ENCODE data around the gene PTP4A2. TPM values are rescaled to one million over a fixed set of nuclear protein-coding genes. Genes with fewer than 3 reads are reported as not detected.

The PTP4A2 gene
- 100 to 1,000 TPM; 401 to 507 TPM for total RNA-seq

DNA sequence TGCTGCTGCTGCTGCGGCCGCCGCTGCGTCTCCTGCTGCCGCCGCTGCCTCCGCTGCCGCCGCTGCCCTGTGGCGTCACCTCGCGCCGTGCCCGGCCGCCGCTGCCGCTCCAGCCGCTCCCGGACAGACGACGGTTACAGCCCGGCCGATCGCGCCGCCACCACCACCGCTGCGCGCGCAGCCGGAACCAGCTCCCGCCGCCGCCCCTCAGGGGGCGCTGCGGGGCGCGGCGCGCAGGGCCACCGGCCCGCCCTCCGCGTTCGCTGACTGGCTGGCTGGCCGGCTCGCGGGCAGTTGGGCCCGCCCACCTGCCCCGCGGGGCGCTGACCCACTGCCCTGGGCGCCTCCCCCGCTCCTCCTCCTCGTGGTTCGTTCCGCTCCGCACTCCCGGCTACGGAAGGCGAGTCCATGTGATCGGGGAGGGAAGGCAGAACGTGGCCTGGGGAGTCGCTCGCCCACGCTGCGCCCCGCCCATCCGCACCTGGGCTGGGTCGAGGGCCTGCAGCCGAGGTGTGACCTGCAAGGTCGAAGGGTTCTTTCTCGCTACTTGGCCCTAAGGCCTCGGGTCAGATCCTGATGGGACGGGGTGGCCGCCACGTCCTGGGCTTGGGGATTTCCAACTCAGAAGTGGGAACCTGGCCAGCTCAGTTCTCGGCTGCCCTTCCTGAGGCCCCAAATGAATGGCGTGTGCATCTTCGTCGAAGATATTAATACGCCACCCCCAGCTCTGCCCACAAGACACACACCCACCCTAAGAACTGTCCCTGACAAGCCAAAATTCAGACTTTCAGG, at the start of gene PTP4A2:
Gene PTP4A2 (minus strand): TSS at position 185 of the 792 bp plus-strand sequence. CDS start 19,303 bp downstream, outside the sequence.
- Mint-ChIP-seq H3K36me3 (peaks cover 38% of the 10 kb centered on the region), H3K27me3 (no peaks in the 10 kb centered on the region), H3K4me3 (peak within 1 kb of the TSS; percentile 99), H3K27ac (peak within 1 kb of the TSS; percentile 98), H3K9me3 (ENCODE audit: low read depth) (no peaks in the 10 kb centered on the region), H3K4me1 (peaks cover 69% of the 10 kb centered on the region)
- CTCF ChIA-PET = interaction anchor here (0.6 to 14.9 kb wide), 10 partner anchors 8 to 135 kb away, joined by 3 to 530 read pairs (median 9); no protein-coding TSS in a partner anchor
- peak; percentile 71 for ATAC-seq
- peak; percentile 94 for DNase-seq

DNA sequence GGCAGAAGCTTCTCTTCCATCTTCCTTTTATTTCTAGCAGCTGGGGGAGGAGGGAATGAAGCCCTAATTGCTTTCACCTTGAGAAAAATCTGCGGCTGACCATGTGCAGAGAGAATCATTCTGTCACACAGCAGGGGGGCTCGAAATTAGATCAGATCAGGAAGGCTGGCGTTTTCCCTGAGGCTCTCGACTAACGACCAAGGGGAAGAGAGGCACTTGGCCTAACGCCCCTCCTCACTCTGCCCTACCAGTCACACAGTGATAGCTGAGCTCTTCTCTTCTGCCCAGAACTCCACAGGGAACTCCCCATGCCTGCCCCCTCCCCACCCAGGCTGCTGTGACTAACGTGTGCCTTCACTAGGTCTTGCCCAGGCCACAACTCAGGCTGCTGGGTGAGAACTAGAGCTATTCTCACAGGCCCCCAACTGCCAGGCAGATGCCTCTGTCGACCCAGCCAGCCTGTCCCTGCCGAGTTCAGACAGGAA, 49.0 kb upstream of the PTP4A2 start:
- Mint-ChIP-seq H3K36me3 (peaks cover 2% of the 10 kb centered on the region), H3K27ac (no peak overlapping the region), H3K4me3 (no peak overlapping the region), H3K27me3 (no peaks in the 10 kb centered on the region), H3K4me1 (peaks cover 37% of the 10 kb centered on the region), H3K9me3 (ENCODE audit: low read depth) (no peaks in the 10 kb centered on the region)
- ATAC-seq (no peak), DNase-seq (no peak)
- CTCF ChIA-PET = interaction anchor here (0.7 to 5.6 kb wide), 3 partner anchors 14 to 29 kb away, joined by 3 to 32 read pairs (median 5); no protein-coding TSS in a partner anchor

DNA sequence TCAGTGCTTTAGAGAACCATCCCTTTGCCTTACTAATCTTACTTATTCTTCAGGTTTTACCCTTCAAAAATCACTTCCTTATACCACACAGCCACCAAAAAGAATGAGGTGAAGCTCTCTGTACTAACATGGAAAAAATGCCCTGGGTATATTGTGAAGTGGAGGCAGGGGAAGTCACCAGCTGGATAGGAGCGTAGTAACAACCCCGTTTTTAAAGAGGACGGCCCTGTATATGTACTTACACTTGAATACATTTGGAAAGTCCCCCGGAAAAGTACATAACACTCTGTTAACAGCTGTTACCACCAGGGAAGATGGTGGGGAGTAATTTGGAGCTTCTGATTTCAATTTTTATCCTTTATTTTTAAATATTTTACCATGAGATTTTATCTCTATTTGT, 47.3 kb upstream of the PTP4A2 start:
- Mint-ChIP-seq H3K36me3 (peaks cover 2% of the 10 kb centered on the region), H3K4me1 (peaks cover 54% of the 10 kb centered on the region)

DNA sequence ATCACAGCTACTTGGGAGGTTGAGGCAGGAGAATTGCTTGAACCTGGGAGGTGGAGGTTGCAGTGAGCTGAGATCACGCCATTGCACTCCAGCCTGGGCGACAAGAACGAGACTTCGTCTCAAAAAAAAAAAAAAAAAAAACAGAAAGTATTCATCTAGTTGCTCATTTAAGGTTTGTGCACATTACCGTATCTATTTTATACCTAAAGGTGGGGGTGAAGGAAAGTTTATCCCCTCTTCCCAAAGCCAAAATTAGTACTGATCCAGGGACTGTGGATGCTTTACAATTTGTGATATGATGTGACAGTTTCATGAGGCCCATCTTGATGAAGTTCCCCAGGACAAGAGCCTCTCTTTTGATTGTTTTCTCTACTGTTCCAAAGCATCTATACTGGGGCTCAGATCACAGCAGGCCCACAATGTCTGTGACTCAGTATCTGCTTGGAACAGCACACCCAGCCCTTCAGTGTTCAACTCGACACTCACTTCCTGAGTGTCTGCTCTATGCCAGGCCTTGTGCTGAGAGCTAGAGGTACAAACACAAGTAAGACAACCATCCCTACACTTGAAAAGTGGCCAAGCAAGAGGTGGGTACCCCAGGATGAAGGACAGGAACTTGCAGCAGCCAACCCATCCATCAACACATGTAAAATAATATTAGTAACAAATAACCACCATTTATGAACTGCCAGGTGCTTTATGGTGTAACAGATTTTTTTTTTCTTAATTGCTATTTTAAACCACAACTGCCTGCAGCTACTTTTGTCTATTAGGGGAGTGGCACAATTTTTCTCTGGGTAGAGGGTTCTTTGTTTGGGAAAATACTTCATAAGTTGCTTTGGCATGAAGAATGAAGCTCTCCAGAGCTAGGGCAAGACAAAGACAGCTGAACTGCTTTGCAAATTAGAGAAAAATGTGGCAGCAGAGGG, 46.5 kb upstream of the PTP4A2 start:
- peaks cover 48% of the 10 kb centered on the region for H3K4me1 Mint-ChIP-seq
- H3K27me3 Mint-ChIP-seq = no peaks in the 10 kb centered on the region
- peak overlapping the region; percentile 87 for H3K27ac Mint-ChIP-seq
- DNase-seq = peak; percentile 53
- H3K36me3 Mint-ChIP-seq = peaks cover 2% of the 10 kb centered on the region
- CTCF ChIA-PET = interaction anchor here (0.9 to 5.6 kb wide), 5 partner anchors 14 to 54 kb away, joined by 3 to 32 read pairs (median 4); no protein-coding TSS in a partner anchor
- H3K9me3 Mint-ChIP-seq (ENCODE audit: low read depth) = no peaks in the 10 kb centered on the region
- H3K4me3 Mint-ChIP-seq = peak overlapping the region; percentile 17
- ATAC-seq = peak; percentile 79

More for the DNA sequence above, 47.3 kb upstream of the PTP4A2 start:
- no peak for ATAC-seq
- DNase-seq = no peak
- H3K9me3 Mint-ChIP-seq (ENCODE audit: low read depth) = no peaks in the 10 kb centered on the region
- CTCF ChIA-PET = interaction anchor here (0.9 to 5.6 kb wide), 5 partner anchors 15 to 55 kb away, joined by 3 to 32 read pairs (median 4); no protein-coding TSS in a partner anchor
- H3K4me3 Mint-ChIP-seq = peak overlapping the region; percentile 17
- no peaks in the 10 kb centered on the region for H3K27me3 Mint-ChIP-seq
- peak overlapping the region; percentile 87 for H3K27ac Mint-ChIP-seq

DNA sequence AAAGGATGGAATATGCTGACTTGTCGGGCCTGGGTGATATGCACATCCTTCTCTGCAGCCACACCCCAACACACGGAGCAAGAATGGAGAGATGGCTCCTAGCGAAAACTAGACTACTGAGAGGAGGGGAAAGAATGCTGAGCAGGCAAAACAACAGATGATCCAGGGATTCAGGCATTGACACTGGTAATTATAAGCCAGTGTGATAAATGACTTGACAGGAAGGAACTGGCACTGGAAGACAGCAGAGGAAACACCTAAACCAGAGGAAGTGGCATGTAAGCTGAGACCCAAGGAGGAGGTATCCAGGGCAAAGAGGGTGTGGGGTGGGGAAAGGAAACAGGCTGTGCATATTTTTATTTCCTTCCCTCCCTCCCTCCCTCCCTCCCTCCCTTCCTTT, 43.8 kb upstream of the PTP4A2 start:
- peak; percentile 74 for DNase-seq
- ATAC-seq = peak; percentile 76
- CTCF ChIA-PET = interaction anchor here (1.1 to 2.2 kb wide), 4 partner anchors 11 to 24 kb away, joined by 4 to 12 read pairs (median 4); no protein-coding TSS in a partner anchor
- peaks cover 45% of the 10 kb centered on the region for H3K4me1 Mint-ChIP-seq
- no peaks in the 10 kb centered on the region for H3K27me3 Mint-ChIP-seq
- H3K4me3 Mint-ChIP-seq = peak overlapping the region; percentile 27
- H3K27ac Mint-ChIP-seq = peak overlapping the region; percentile 81
- no peaks in the 10 kb centered on the region for H3K9me3 Mint-ChIP-seq (ENCODE audit: low read depth)
- peaks cover 2% of the 10 kb centered on the region for H3K36me3 Mint-ChIP-seq

DNA sequence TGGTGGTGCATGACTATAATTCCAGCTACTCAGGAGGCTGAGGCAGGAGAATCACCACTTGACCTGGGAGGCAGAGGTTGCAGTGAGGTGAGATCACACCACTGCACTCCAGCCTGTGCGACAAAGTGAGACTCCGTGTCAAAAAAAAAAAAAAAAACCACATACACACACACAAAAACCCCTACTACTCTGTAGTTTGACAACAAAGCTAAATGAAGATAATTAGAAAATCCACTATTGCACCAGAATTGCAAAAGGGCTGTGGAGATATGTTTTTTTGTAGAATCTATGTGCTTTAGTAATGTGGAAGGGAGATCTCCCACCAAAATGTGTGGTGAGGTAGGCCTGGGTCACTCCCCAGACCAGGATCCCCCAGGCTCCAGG, 43.3 kb upstream of the PTP4A2 start:
- CTCF ChIA-PET = interaction anchor here (1.1 to 2.2 kb wide), 5 partner anchors 11 to 28 kb away, joined by 3 to 12 read pairs (median 4); no protein-coding TSS in a partner anchor
- peak; percentile 32 for ATAC-seq
- no peaks in the 10 kb centered on the region for H3K9me3 Mint-ChIP-seq (ENCODE audit: low read depth)

DNA sequence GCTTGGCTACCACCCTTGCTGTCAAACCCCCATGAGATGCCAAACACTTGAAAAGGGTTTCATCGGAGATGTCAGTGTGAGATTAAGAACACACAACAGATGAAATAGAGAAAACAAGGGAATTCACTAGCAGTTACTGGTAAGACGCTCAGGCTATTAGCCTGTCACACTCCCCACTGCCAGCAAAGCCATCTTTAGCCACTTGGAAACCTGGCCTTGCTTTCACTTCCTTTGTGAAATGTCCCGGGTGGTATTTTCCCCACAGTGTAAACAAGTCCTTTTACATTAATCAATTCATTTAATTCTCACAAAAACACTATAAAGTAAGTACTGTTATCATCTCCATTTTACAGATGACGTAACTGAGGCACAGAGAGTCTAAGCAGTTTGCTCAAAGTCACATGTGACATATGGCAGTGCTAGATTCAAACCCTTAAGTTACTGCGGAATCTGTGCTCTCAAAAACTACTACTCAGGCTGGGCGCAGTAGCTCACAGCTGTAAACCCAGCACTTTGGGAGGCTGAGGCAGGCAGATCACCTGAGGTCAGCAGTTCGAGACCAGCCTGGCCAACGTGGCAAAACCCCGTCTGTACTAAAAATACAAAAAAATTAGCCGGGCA, 42.8 kb upstream of the PTP4A2 start:
- ATAC-seq (no peak), DNase-seq (no peak)
- CTCF ChIA-PET = interaction anchor here (1.2 to 2.2 kb wide), 4 partner anchors 10 to 28 kb away, joined by 3 to 12 read pairs (median 4); no protein-coding TSS in a partner anchor
- peaks cover 2% of the 10 kb centered on the region for H3K36me3 Mint-ChIP-seq
- no peaks in the 10 kb centered on the region for H3K27me3 Mint-ChIP-seq
- peaks cover 45% of the 10 kb centered on the region for H3K4me1 Mint-ChIP-seq
- H3K27ac Mint-ChIP-seq = peak overlapping the region; percentile 81
- H3K4me3 Mint-ChIP-seq = no peak overlapping the region
- no peaks in the 10 kb centered on the region for H3K9me3 Mint-ChIP-seq (ENCODE audit: low read depth)

More for the DNA sequence above, 43.3 kb upstream of the PTP4A2 start:
- Mint-ChIP-seq H3K4me3 (peak overlapping the region; percentile 27), H3K27ac (peak overlapping the region; percentile 81), H3K27me3 (no peaks in the 10 kb centered on the region), H3K36me3 (peaks cover 2% of the 10 kb centered on the region), H3K4me1 (peaks cover 45% of the 10 kb centered on the region)
- no peak for DNase-seq

DNA sequence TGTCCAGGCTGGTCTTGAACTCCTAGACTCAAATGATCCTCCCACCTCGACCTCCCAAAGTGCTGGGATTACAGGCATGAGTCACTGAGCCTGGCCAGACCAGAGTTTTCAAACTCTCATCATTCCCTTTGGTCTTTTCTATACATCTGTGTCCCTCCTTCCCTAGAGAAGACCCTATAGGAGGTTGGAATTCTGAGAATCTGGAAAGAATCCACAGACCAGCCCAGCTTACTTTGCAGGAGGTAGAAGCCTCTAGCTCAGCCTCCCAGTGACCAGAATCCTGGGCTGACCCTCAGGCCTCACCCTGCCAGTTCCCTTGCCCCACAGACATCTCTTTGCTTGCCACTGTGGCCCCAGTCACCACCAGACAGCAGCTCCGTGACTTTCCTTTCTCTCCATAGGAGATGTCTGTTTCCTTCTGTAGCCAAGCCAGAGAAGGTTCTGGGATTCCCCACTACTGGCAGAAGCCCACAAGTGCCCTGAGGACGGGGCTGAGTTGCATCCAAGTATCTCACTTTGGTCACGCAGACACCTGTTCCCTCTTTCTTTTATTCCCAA, 40.8 kb upstream of the PTP4A2 start:
- peak overlapping the region; percentile 8 for H3K27ac Mint-ChIP-seq
- H3K4me3 Mint-ChIP-seq = no peak overlapping the region
- no peaks in the 10 kb centered on the region for H3K9me3 Mint-ChIP-seq (ENCODE audit: low read depth)
- H3K36me3 Mint-ChIP-seq = peaks cover 2% of the 10 kb centered on the region
- H3K27me3 Mint-ChIP-seq = no peaks in the 10 kb centered on the region
- ATAC-seq (no peak), DNase-seq (no peak)
- H3K4me1 Mint-ChIP-seq = peaks cover 32% of the 10 kb centered on the region
- CTCF ChIA-PET = interaction anchor here (0.8 to 5.8 kb wide), 3 partner anchors 9 to 15 kb away, joined by 3 to 38 read pairs (median 5); no protein-coding TSS in a partner anchor

DNA sequence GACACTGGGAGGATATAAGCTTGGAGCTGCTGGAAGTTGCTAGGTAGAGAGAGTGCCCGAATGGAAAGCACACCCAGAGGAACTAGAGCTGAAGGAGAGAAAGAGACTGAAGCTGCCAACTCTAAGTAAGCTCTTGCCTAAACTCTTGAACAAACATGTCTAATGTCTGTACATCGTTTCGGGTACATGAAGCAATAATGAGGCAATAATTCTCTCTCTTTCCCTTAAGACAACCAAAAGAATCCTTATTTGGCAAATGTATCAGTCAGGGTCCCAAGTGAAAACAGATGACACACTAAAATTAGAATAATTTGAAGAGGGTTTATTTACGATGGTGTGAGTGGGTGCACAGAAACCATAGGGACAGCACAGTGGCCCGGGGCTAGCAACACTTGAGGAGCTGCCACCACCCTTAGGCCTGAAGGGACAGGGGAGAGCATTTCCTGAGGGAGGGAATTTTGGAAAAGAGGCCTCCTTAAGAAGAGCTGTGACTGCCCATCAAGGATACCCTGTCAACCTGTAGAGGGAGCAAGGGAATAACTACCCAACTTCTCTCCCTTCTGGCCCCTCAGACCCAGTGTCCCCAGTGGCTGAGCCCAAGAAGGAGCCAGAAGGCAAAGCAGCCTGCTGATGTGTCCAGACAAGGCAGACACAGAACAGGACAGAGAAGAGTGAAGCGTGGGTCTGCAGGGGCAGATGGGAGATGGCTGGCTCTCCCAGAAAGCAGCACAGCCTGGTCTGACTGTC, 39.4 kb upstream of the PTP4A2 start:
- Mint-ChIP-seq H3K4me3 (no peak overlapping the region), H3K27me3 (no peaks in the 10 kb centered on the region), H3K27ac (no peak overlapping the region), H3K9me3 (ENCODE audit: low read depth) (no peaks in the 10 kb centered on the region), H3K36me3 (no peaks in the 10 kb centered on the region), H3K4me1 (peaks cover 21% of the 10 kb centered on the region)
- DNase-seq (no peak), ATAC-seq (no peak)
- CTCF ChIA-PET = interaction anchor here (1.2 to 5.8 kb wide), 3 partner anchors 13 to 86 kb away, joined by 4 to 38 read pairs (median 6); no protein-coding TSS in a partner anchor

DNA sequence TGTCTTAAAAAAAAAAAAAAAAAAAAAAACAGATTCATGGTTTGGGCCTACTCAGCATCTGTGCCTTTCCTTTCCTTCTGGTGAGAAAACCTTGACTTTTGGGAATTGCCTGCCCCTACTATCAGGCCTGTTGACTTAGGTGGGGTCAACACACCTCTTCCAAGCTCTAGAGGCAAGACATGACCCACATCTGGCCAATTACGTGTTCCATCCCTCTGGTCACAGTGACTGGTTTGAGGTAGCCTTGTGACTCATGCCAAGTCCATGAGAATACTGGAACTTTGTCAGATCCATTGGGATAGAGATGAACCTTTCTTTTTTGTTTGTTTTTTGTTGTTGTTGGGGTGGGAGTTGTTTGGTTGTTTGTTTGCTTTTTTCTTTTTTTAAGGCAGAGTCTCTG, 38.2 kb upstream of the PTP4A2 start:
- H3K27ac Mint-ChIP-seq = no peak overlapping the region

DNA sequence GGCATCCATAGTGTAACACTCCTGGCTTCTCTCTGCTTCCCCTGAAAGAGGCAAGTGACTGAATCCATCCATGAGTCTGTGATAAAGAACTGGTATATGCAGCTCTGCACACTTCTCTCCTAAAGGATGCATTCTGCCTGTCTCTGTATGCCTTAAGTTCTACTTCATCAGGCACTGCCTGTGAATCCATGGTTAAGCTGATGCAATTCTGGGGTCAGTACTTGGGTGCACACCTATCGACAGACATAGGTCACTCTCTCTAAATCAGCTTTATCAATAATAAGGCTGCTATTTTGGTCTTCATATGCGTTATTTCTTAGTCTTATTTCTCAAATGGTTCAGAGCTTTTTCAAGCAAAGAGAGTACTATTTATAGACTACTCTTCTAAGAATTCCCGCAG, 32.7 kb upstream of the PTP4A2 start:
- CTCF ChIA-PET = interaction anchor here (0.6 to 2.8 kb wide), 8 partner anchors 9 to 34 kb away, joined by 3 to 9 read pairs (median 4); partner anchors contain the start of gene PTP4A2
- no peak overlapping the region for H3K27ac Mint-ChIP-seq
- DNase-seq = no peak
- no peak overlapping the region for H3K4me3 Mint-ChIP-seq
- peaks cover 2% of the 10 kb centered on the region for H3K27me3 Mint-ChIP-seq
- no peaks in the 10 kb centered on the region for H3K36me3 Mint-ChIP-seq
- H3K9me3 Mint-ChIP-seq (ENCODE audit: low read depth) = no peaks in the 10 kb centered on the region
- ATAC-seq = no peak
- peaks cover 11% of the 10 kb centered on the region for H3K4me1 Mint-ChIP-seq

More for the DNA sequence above, 38.2 kb upstream of the PTP4A2 start:
- no peaks in the 10 kb centered on the region for H3K36me3 Mint-ChIP-seq
- no peak overlapping the region for H3K4me3 Mint-ChIP-seq
- ATAC-seq (no peak), DNase-seq (no peak)
- H3K27me3 Mint-ChIP-seq = peaks cover 2% of the 10 kb centered on the region
- H3K4me1 Mint-ChIP-seq = peaks cover 14% of the 10 kb centered on the region
- H3K9me3 Mint-ChIP-seq (ENCODE audit: low read depth) = no peaks in the 10 kb centered on the region
- CTCF ChIA-PET = interaction anchor here (0.7 to 5.8 kb wide), 3 partner anchors 12 to 90 kb away, joined by 3 to 38 read pairs (median 6); no protein-coding TSS in a partner anchor

Measured in activated CD8-positive, alpha-beta memory T cell treated with anti-CD3 and anti-CD28 coated beads, Interleukin-2, amount 10 ng/mL, durations not matched to agents 7 days and 5 days (primary cell).